ENCODE results near the gene S100A5.

DNA sequence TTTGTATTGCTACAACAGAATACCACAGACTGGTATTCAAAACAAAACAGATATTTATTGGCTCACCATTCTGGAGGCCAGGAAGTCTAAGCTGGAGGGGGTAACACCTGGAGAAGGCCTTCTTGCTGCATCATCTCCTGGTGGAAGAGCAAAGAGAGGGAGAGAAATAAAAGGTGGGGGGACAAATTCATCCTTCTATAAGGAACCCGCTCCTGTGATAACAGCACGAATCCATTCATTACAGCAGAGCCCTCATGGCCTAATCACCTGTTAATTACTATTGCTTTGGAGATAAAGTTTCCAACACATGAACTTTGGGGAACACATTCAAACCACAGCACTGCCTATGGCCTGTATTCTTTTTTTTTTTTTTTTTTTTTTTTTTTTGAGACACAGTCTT is 19.5 kb upstream of the S100A5 start:
- TF ChIP-seq EZH2 (optimal IDR thresholded peaks at IDR 0.05; ENCODE audit: low read depth, low read length) (no peak), EZH2phosphoT487 (IDR thresholded peaks at IDR 0.05; ENCODE audit: low read length) (no peak)

Data from MM.1S (cell line).